Measurements from ENCODE around the gene PLAU. TPM values are rescaled to one million over a fixed set of nuclear protein-coding genes. Genes with fewer than 3 reads are reported as not detected.

The PLAU gene
- total and polyA plus RNA-seq, 9 of the 15 experiments (the other 6 are each of a cell fraction or from before 2014, with no cell fraction given), result 2.1 to 16.9 (median 3.3) TPM

DNA sequence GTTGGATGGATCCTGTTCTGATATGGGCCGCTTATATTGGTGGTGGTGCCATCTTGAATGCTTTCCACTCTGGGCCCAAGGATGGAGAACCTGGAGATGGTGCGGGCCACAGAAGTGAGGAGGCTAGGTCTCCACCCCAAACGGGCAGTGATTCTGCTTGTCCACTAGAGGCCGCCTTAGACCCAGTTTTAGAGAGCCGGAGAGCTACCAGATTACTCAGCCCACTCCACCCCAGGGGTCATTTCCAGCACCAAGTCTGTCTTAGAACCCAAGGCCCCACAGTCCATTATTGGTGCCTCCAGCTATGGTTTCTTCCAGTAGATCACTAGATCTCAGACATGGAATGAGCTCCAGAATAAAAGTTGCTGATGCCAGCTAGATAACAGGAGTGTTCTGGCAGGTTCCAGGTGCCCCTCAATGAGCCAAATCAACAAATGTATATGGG is 24.8 kb upstream of the PLAU start (continued):
- TF ChIP-seq, protein P1, sequence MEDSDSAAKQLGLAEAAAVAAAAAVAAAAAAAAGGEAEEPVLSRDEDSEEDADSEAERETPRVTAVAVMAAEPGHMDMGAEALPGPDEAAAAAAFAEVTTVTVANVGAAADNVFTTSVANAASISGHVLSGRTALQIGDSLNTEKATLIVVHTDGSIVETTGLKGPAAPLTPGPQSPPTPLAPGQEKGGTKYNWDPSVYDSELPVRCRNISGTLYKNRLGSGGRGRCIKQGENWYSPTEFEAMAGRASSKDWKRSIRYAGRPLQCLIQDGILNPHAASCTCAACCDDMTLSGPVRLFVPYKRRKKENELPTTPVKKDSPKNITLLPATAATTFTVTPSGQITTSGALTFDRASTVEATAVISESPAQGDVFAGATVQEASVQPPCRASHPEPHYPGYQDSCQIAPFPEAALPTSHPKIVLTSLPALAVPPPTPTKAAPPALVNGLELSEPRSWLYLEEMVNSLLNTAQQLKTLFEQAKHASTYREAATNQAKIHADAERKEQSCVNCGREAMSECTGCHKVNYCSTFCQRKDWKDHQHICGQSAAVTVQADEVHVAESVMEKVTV (CRISPR knock-in tag; IDR thresholded peaks at IDR 0.05), result peak; percentile 97
- TF ChIP-seq FOXM1 (IDR thresholded peaks at IDR 0.05; ENCODE audit: low read depth) (no peak), FOXM1 (CRISPR knock-in tag; IDR thresholded peaks at IDR 0.05; ENCODE audit: low read depth) (no peak), PCBP1 (IDR thresholded peaks at IDR 0.05; ENCODE audit: low read depth, low read length, poor library complexity, severe bottlenecking) (no peak), BMI1 (IDR thresholded peaks at IDR 0.05; ENCODE audit: low read length) (no peak), ETV1 (tag; conservative IDR thresholded peaks at IDR 0.05; ENCODE audit: low read depth) (no peak), ZNF263 (CRISPR knock-in tag; IDR thresholded peaks at IDR 0.05; ENCODE audit: borderline replicate concordance) (no peak), EP300 (IDR thresholded peaks at IDR 0.05; ENCODE audit: low read length) (peak; percentile 21; the same call in 1 of the 2 replicates), ZKSCAN1 (IDR thresholded peaks at IDR 0.05; ENCODE audit: low read depth, low read length) (no peak), NFIX (CRISPR knock-in tag; IDR thresholded peaks at IDR 0.05; ENCODE audit: low read depth) (no peak), SMAD4 (CRISPR knock-in tag; conservative IDR thresholded peaks at IDR 0.05) (peak; percentile 59; the same call in 1 of the 2 replicates), SRF (CRISPR knock-in tag; IDR thresholded peaks at IDR 0.05) (no peak), ZNF431 (CRISPR knock-in tag; IDR thresholded peaks at IDR 0.05) (no peak), GATA2 (CRISPR knock-in tag; IDR thresholded peaks at IDR 0.05) (0 out of 2 replicates have a peak, but pooled peaks have one; percentile 21), TGIF2 (CRISPR knock-in tag; IDR thresholded peaks at IDR 0.05) (no peak)
- TF ChIP-seq, protein P2, sequence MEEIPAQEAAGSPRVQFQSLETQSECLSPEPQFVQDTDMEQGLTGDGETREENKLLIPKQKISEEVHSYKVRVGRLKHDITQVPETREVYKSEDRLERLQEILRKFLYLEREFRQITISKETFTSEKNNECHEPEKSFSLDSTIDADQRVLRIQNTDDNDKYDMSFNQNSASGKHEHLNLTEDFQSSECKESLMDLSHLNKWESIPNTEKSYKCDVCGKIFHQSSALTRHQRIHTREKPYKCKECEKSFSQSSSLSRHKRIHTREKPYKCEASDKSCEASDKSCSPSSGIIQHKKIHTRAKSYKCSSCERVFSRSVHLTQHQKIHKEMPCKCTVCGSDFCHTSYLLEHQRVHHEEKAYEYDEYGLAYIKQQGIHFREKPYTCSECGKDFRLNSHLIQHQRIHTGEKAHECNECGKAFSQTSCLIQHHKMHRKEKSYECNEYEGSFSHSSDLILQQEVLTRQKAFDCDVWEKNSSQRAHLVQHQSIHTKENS (CRISPR knock-in tag; IDR thresholded peaks at IDR 0.05), result no peak
- TF ChIP-seq, protein P3, sequence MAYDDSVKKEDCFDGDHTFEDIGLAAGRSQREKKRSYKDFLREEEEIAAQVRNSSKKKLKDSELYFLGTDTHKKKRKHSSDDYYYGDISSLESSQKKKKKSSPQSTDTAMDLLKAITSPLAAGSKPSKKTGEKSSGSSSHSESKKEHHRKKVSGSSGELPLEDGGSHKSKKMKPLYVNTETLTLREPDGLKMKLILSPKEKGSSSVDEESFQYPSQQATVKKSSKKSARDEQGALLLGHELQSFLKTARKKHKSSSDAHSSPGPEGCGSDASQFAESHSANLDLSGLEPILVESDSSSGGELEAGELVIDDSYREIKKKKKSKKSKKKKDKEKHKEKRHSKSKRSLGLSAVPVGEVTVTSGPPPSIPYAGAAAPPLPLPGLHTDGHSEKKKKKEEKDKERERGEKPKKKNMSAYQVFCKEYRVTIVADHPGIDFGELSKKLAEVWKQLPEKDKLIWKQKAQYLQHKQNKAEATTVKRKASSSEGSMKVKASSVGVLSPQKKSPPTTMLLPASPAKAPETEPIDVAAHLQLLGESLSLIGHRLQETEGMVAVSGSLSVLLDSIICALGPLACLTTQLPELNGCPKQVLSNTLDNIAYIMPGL (CRISPR knock-in tag; IDR thresholded peaks at IDR 0.05), result no peak
- TF ChIP-seq, protein P4, sequence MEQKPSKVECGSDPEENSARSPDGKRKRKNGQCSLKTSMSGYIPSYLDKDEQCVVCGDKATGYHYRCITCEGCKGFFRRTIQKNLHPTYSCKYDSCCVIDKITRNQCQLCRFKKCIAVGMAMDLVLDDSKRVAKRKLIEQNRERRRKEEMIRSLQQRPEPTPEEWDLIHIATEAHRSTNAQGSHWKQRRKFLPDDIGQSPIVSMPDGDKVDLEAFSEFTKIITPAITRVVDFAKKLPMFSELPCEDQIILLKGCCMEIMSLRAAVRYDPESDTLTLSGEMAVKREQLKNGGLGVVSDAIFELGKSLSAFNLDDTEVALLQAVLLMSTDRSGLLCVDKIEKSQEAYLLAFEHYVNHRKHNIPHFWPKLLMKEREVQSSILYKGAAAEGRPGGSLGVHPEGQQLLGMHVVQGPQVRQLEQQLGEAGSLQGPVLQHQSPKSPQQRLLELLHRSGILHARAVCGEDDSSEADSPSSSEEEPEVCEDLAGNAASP (IDR thresholded peaks at IDR 0.05), result no peak
- TF ChIP-seq, protein P5, sequence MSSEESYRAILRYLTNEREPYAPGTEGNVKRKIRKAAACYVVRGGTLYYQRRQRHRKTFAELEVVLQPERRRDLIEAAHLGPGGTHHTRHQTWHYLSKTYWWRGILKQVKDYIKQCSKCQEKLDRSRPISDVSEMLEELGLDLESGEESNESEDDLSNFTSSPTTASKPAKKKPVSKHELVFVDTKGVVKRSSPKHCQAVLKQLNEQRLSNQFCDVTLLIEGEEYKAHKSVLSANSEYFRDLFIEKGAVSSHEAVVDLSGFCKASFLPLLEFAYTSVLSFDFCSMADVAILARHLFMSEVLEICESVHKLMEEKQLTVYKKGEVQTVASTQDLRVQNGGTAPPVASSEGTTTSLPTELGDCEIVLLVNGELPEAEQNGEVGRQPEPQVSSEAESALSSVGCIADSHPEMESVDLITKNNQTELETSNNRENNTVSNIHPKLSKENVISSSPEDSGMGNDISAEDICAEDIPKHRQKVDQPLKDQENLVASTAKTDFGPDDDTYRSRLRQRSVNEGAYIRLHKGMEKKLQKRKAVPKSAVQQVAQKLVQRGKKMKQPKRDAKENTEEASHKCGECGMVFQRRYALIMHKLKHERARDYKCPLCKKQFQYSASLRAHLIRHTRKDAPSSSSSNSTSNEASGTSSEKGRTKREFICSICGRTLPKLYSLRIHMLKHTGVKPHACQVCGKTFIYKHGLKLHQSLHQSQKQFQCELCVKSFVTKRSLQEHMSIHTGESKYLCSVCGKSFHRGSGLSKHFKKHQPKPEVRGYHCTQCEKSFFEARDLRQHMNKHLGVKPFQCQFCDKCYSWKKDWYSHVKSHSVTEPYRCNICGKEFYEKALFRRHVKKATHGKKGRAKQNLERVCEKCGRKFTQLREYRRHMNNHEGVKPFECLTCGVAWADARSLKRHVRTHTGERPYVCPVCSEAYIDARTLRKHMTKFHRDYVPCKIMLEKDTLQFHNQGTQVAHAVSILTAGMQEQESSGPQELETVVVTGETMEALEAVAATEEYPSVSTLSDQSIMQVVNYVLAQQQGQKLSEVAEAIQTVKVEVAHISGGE (CRISPR knock-in tag; IDR thresholded peaks at IDR 0.05), result no peak

All from K562 (cell line).